K562 treated with DMSO at 1 percent for 48 hours (cell line): ENCODE measurements around the gene PSMB7. TPM values are rescaled to one million over a fixed set of nuclear protein-coding genes. Genes with fewer than 3 reads are reported as not detected.

ENCODE experiments used
- total RNA-seq: library from RNA; unstranded; fragments of 300-600 nt; gene quantifications from 2 replicates; pipeline ENCODE4 v1.2.3, GENCODE V29; 2022; ENCODE audit warnings: low replicate concordance; ENCODE audit errors: extremely low read depth

PSMB7 gene
- not detected in 2 replicates for total RNA-seq

DNA sequence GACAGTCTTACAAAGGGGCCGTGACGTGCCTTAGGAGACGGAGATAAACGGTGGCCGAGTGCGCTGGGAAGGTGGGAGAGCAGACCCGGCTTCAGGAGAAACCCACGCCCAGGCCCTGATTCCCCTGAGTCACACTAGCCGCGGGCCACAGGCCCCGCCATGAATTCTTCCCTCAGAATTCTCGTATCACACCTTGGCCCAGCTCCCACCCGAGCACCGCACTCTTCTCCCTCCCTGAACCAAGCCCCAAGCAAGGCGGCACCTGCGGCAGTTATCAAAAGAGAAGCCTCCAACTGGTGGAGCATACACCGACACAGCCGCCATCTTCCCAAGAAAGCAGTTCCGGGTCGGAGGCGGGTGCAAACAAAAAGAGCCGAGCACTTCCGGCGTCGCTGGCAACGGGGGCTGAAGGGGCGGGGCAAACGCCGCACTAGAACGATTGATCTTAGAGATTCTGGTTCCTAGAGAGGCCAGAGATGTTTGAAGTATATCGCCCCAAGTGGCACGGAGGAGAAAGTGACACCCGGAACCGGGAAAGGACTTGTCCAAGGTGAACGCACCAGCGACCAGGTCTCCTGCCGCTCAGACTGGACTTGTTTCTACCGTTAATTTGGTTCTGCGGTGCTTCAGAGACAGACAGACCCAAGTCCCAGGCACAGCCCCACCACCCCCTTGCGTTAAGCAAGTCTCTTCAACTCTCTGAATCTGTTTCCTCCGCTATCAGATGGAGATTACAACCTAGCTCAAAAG is at the start of gene PSMB7:
TSS of gene PSMB7 (minus strand) at position 341 of the 750 bp plus-strand sequence. CDS start at position 324, 17 bp downstream.

DNA sequence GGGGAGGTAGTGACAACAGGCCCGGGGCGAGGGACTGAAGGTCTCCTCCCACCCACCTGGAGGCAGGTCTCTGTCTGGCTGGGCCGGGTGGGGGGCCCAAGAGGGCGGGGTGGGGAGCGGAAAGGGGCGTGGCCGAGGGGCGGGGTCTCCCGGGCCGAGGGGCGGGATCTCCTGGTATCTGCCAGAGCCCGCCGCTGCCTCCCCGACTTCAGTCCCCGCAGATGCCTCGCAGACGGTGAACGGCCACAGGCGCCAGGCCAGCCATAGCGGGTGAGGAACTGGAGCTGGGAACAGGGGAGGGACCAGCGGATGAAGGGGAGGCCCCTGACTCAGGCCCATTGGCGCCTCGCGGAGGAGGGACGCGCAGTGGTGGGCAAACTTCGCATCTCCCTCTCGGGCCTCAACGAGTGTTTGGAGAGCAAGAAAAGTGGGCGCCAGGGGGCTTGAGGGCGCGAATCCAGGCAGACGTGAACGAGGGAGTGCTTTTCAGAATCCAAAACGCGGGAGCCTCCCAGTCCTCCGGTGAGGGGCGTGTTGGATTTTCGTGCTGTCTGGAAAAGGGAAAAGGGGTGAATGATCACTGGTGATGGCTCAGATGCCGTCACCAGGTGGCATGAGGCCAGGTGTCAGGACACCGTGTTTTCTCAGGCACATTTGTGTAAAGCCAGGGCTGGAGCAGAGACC is 35.1 kb upstream of the PSMB7 start, which contains the start of gene ADGRD2:
TSS of gene ADGRD2 (plus strand) at position 211 of the 684 bp plus-strand sequence. CDS start 1,216 bp downstream, outside the sequence.

Other genes starting within 250 kb of the PSMB7 start
- gene NEK6, start 157.5 kb downstream of the PSMB7 start, total RNA-seq = not detected in 2 replicates
- gene ADGRD2, start 35.0 kb upstream of the PSMB7 start, total RNA-seq = not detected in 2 replicates
- gene NR5A1, start 92.0 kb upstream of the PSMB7 start, total RNA-seq = not detected in 2 replicates